HG02763 (cell line): ENCODE measurements around the gene ZFP30.

Experiments used
- ATAC-seq: cut with Tn5 transposase; IDR thresholded peaks from one replicate; pipeline ENCODE4 v1.9.1; 2021; ENCODE audit warnings: mild to moderate bottlenecking, moderate library complexity; ENCODE audit not compliant: unreplicated experiment

ZFP30 gene

GRCh38 chr19:37564624-37565369 lies 90.5 kb downstream of the ZFP30 start:
- ATAC-seq = no peak
